HEK293 (cell line): Measurements from ENCODE around the gene DCHS1.

Experiments used
- EGR2 ChIP-seq: fragments of 450-650 bp; formaldehyde crosslinking; IDR thresholded peaks from 2 replicates; pipeline ENCODE4 v1.5.1; 2016; ENCODE audit warnings: low read depth, missing biosample characterization, missing genetic modification characterization
- ZNF354C ChIP-seq: fragments of 450-650 bp; formaldehyde crosslinking; IDR thresholded peaks from 2 replicates; pipeline ENCODE4 v1.5.1; 2016; ENCODE audit warnings: missing biosample characterization, missing genetic modification characterization, low read depth, borderline replicate concordance
- ZNF585B ChIP-seq: fragments of 450-650 bp; formaldehyde crosslinking; IDR thresholded peaks from 2 replicates; pipeline ENCODE4 v1.5.1; 2016; ENCODE audit warnings: missing biosample characterization, missing genetic modification characterization
- ZNF76 ChIP-seq: fragments of 450-650 bp; formaldehyde crosslinking; IDR thresholded peaks from 2 replicates; pipeline ENCODE4; 2016; ENCODE audit warnings: low read depth, missing biosample characterization, missing genetic modification characterization, borderline replicate concordance
- TF ChIP-seq, protein P1 (sequence below): fragments of 450-650 bp; formaldehyde crosslinking; IDR thresholded peaks from 2 replicates; pipeline ENCODE4; 2016; ENCODE audit warnings: missing biosample characterization, missing genetic modification characterization
- TF ChIP-seq, protein P2 (sequence below): fragments of 450-650 bp; formaldehyde crosslinking; IDR thresholded peaks from 2 replicates; pipeline ENCODE4 v1.5.1; 2016; ENCODE audit warnings: missing biosample characterization, missing genetic modification characterization
- TF ChIP-seq, protein P3 (sequence below): fragments of 450-650 bp; formaldehyde crosslinking; IDR thresholded peaks from 2 replicates; pipeline ENCODE4 v1.5.1; 2017; ENCODE audit warnings: missing biosample characterization, missing genetic modification characterization
- TF ChIP-seq, protein P4 (sequence below): fragments of 450-650 bp; formaldehyde crosslinking; IDR thresholded peaks from 2 replicates; pipeline ENCODE4 v1.5.1; 2016; ENCODE audit warnings: missing biosample characterization, missing genetic modification characterization

DNA sequence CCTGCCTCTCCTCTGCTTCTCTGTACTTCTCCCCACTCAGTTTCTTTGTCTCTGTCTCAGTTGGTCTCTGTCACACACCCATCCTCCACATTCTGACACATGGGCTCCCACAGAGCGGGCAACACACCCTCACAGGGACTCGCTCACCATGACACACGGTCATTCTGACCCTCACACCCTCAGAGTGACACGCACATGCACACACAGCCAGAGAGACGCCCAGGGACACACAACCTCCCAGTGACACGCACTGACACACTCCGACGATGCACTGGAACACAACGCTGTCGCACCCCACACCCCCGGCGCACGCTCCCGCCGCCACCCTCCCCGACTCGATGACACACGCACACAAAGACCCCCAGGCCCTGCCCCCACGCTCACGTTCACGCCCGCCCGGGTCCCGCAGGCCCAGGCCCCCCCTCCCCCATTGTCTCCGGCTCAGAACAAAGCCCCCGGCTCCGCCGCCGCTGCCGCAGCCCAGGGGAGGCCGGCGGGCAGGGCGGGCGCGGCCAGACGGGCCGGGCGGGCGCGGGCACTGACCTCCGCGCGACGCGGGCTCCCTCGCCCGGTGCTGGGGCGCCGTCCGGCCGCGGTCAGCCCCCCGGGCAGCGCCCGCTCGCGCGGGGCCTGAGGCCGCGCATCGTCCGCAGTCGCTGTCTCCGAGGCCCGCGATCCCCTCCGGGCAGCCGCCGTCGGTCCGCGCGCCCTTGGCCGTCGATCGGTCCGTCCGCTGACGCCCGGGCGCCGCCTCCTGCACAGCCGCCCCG is 404 bp downstream of the DCHS1 start:
- TF ChIP-seq, protein P1, sequence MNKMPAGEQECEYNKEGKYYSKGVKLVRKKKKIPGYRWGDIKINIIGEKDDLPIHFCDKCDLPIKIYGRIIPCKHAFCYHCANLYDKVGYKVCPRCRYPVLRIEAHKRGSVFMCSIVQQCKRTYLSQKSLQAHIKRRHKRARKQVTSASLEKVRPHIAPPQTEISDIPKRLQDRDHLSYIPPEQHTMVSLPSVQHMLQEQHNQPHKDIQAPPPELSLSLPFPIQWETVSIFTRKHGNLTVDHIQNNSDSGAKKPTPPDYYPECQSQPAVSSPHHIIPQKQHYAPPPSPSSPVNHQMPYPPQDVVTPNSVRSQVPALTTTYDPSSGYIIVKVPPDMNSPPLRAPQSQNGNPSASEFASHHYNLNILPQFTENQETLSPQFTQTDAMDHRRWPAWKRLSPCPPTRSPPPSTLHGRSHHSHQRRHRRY (tag by site-specific recombination), result no peak
- TF ChIP-seq ZNF76 (no peak), ZNF354C (tag by site-specific recombination) (no peak), ZNF585B (no peak), EGR2 (tag by site-specific recombination) (no peak)
- TF ChIP-seq, protein P2, sequence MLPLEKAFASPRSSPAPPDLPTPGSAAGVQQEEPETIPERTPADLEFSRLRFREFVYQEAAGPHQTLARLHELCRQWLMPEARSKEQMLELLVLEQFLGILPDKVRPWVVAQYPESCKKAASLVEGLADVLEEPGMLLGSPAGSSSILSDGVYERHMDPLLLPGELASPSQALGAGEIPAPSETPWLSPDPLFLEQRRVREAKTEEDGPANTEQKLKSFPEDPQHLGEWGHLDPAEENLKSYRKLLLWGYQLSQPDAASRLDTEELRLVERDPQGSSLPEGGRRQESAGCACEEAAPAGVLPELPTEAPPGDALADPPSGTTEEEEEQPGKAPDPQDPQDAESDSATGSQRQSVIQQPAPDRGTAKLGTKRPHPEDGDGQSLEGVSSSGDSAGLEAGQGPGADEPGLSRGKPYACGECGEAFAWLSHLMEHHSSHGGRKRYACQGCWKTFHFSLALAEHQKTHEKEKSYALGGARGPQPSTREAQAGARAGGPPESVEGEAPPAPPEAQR (tag by site-specific recombination), result no peak
- TF ChIP-seq, protein P3, sequence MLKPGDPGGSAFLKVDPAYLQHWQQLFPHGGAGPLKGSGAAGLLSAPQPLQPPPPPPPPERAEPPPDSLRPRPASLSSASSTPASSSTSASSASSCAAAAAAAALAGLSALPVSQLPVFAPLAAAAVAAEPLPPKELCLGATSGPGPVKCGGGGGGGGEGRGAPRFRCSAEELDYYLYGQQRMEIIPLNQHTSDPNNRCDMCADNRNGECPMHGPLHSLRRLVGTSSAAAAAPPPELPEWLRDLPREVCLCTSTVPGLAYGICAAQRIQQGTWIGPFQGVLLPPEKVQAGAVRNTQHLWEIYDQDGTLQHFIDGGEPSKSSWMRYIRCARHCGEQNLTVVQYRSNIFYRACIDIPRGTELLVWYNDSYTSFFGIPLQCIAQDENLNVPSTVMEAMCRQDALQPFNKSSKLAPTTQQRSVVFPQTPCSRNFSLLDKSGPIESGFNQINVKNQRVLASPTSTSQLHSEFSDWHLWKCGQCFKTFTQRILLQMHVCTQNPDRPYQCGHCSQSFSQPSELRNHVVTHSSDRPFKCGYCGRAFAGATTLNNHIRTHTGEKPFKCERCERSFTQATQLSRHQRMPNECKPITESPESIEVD (tag by site-specific recombination), result no peak
- TF ChIP-seq, protein P4, sequence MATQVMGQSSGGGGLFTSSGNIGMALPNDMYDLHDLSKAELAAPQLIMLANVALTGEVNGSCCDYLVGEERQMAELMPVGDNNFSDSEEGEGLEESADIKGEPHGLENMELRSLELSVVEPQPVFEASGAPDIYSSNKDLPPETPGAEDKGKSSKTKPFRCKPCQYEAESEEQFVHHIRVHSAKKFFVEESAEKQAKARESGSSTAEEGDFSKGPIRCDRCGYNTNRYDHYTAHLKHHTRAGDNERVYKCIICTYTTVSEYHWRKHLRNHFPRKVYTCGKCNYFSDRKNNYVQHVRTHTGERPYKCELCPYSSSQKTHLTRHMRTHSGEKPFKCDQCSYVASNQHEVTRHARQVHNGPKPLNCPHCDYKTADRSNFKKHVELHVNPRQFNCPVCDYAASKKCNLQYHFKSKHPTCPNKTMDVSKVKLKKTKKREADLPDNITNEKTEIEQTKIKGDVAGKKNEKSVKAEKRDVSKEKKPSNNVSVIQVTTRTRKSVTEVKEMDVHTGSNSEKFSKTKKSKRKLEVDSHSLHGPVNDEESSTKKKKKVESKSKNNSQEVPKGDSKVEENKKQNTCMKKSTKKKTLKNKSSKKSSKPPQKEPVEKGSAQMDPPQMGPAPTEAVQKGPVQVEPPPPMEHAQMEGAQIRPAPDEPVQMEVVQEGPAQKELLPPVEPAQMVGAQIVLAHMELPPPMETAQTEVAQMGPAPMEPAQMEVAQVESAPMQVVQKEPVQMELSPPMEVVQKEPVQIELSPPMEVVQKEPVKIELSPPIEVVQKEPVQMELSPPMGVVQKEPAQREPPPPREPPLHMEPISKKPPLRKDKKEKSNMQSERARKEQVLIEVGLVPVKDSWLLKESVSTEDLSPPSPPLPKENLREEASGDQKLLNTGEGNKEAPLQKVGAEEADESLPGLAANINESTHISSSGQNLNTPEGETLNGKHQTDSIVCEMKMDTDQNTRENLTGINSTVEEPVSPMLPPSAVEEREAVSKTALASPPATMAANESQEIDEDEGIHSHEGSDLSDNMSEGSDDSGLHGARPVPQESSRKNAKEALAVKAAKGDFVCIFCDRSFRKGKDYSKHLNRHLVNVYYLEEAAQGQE (tag by site-specific recombination), result no peak
